GOT3 (cell line): ENCODE data around the gene ARHGAP32.

Experiments used
- DNase-seq: peaks from one replicate; lab custom pipeline; 2025; ENCODE audit warnings: mixed read lengths; lab: John Stamatoyannopoulos, UW

ARHGAP32 gene

GRCh38 chr11:128953151-128953550, 239.0 kb downstream of the ARHGAP32 start:
- DNase-seq = no peak

GRCh38 chr11:128949791-128950454, 242.2 kb downstream of the ARHGAP32 start:
- no peak for DNase-seq

- no peak for DNase-seq
Measured at GRCh38 chr11:128948583-128948982, 243.5 kb downstream of the ARHGAP32 start.

- no peak for DNase-seq
Measured at GRCh38 chr11:128947773-128948172, 244.4 kb downstream of the ARHGAP32 start.

- no peak for DNase-seq
Measured at GRCh38 chr11:128946648-128947047, 245.5 kb downstream of the ARHGAP32 start.

- DNase-seq = no peak
Measured at GRCh38 chr11:128943428-128943976, 248.6 kb downstream of the ARHGAP32 start.

- DNase-seq = no peak
Measured at GRCh38 chr11:128942817-128943427, 249.2 kb downstream of the ARHGAP32 start, which contains the start of gene TP53AIP1. TSS of gene TP53AIP1 (minus strand) at chr11:128942871. CDS start at chr11:128937818, 5,053 bp downstream.

- DNase-seq = no peak
Measured at GRCh38 chr11:128942272-128942612, 249.9 kb downstream of the ARHGAP32 start.

- no peak for DNase-seq
Measured at GRCh38 chr11:128941573-128942271, 250.4 kb downstream of the ARHGAP32 start.

- no peak for DNase-seq
Measured at GRCh38 chr11:128941110-128941509, 251.0 kb downstream of the ARHGAP32 start.

GRCh38 chr11:128940603-128941002, 251.5 kb downstream of the ARHGAP32 start:
- no peak for DNase-seq

GRCh38 chr11:128940156-128940555, 252.0 kb downstream of the ARHGAP32 start:
- DNase-seq = no peak

GRCh38 chr11:128939591-128939990, 252.5 kb downstream of the ARHGAP32 start:
- no peak for DNase-seq

GRCh38 chr11:128938156-128938885, 253.8 kb downstream of the ARHGAP32 start:
- DNase-seq = no peak

- DNase-seq = no peak
Measured at GRCh38 chr11:128937480-128937879, 254.6 kb downstream of the ARHGAP32 start.

- DNase-seq = no peak
Measured at GRCh38 chr11:128936606-128937251, 255.4 kb downstream of the ARHGAP32 start.

- DNase-seq = no peak
Measured at GRCh38 chr11:128934926-128935325, 257.2 kb downstream of the ARHGAP32 start.

- DNase-seq = no peak
Measured at GRCh38 chr11:128934351-128934750, 257.8 kb downstream of the ARHGAP32 start.

- no peak for DNase-seq
Measured at GRCh38 chr11:128933481-128934178, 258.5 kb downstream of the ARHGAP32 start.

- no peak for DNase-seq
Measured at GRCh38 chr11:128931668-128932067, 260.5 kb downstream of the ARHGAP32 start.

GRCh38 chr11:128931066-128931465, 261.1 kb downstream of the ARHGAP32 start:
- no peak for DNase-seq
